GM12892 (cell line): ENCODE results near the gene CDC42SE2.
A peak's percentile ranks its signal among the peaks of the same experiment; 100 is the strongest.
"Not testable (repeated sequence)": the region's sequence is repeated elsewhere in the genome, so short reads cannot be mapped to it uniquely, and the experiment has no call there.

Experiments
- DNase-seq: peaks from one replicate; pipeline ENCODE4 v3.0.0; 2011; ENCODE audit not compliant: insufficient read length
- FAIRE-seq: peaks from 2 replicates; lab custom pipeline; 2011; peaks lifted over from hg19 to GRCh38; lab: Jason Lieb, UNC
- POLR2A ChIP-seq: IDR thresholded peaks from 2 replicates; pipeline ENCODE4 v1.6.1; 2011; ENCODE audit warnings: low read depth, low read length, control low read depth
- POLR2AphosphoS5 ChIP-seq: IDR thresholded peaks from 2 replicates; pipeline ENCODE4 v1.6.1; 2011; ENCODE audit warnings: low read depth, low read length, control low read depth
- TAF1 ChIP-seq: IDR thresholded peaks from 2 replicates; pipeline ENCODE4 v1.6.1; 2011; ENCODE audit warnings: low read depth, mild to moderate bottlenecking, control low read depth, low read length, borderline replicate concordance

Gene CDC42SE2

DNA sequence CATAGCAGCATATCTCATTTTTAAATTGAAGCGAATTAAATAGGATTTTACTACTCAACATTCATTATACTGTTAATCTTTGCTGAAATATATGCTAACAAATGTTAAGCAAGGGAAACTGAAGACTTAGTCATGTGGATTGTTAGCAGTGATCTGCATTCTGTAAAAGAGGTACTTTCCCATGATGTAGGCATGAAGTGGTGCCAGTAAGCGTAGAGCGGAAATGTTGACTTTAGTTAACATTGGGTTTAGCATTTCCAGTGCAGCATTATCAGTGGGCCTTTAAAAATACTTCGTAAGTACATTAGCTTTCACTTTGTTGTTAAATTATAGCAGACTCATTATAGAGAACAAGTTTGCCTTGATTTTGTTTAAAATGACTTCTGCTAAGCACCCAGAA lies 130.3 kb downstream of the CDC42SE2 start:
- FAIRE-seq (peak; percentile 92), DNase-seq (no peak)
- TF ChIP-seq POLR2AphosphoS5 (no peak), TAF1 (no peak), POLR2A (no peak)

DNA sequence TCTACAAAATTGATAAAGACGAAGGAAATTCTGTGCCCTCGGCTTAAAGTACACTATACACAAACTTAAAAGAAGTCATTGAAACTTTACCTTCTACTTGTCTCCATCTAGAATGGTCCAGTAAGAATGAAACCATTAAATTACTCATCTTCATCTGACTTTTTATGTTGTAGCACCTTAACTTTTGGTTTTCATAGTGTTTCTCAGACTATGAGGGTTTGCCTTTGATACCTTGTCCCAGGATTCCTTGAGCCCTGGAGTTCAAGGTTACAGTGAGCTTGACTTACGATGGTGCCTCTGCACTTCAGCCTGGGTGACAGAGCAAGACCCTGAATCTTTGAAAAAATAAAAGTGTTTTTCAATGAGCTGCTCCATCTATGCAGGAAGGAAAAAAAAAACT lies 132.2 kb downstream of the CDC42SE2 start:
- DNase-seq (no peak), FAIRE-seq (peak; percentile 79)
- TF ChIP-seq TAF1 (no peak), POLR2AphosphoS5 (0 out of 2 replicates have a peak, but pooled peaks have one; percentile 21)

DNA sequence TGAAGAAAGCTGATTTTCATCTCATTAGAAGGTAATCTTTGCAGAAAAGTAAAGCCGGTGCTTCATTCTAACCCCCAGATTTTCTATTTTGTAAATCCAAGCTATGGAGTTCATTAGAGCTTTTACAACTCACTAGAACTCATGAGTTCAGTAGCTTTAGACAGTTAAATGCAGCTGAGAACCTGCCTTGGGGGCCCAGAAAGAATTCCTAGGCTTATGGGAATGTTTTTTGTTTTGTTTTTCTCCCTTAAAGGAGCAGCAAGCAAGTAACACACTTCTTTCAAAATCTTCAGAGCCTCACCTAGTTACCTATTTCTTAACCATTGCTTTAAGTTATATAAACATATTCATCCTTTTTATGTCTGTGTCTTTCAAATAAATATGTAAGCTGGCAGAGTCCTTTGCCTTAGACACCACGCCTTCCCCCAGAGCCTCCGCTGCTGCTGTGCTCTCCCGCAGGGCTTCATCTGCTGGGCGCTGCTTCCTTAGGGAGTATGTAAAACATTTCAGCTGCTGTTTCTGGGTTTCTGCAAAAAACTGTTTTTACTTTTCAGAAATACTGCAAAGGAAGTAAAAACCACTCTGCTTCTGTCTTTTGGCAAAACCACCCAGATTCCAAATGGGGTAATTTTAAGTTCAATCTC lies 132.9 kb downstream of the CDC42SE2 start:
- TF ChIP-seq TAF1 (no peak), POLR2A (no peak), POLR2AphosphoS5 (no peak)
- FAIRE-seq, result no peak
- no peak for DNase-seq

DNA sequence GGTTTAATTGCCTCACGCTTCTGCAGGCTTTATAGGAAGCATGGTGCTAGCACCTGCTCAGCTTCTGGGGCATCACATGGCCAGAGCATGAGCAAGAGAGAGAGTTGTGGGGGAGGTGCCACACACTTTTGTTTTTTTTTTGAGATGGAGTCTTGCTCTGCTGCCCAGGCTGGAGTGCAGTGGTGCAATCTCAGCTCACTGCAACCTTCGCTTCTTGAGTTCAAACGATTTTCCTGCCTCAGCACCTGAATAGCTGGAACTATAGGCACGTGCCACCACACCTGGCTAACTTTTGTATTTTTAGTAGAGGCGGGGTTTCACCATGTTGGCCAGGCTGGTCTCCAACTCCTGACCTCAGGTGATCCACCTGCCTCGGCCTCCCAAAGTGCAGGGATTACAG lies 135.2 kb downstream of the CDC42SE2 start:
- not testable (repeated sequence) for FAIRE-seq, DNase-seq

DNA sequence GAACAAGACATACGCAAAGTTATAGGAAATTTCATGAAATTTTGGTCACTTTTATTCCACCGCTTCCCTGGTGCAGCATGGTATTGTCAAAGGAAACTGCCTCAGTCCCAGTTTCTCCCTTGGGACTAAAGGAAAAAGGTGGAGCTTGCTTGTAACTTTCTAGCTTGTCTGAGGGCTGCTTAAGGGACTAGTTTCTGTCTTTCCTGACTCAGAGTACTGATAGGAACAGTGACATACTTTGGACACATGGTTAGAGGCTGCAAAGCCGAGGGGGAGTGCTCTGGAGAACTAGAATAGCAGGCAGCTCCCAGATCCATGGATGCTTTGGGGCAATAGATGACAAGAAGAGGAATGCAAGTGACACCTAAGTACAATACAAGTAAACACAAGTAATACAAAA lies 136.7 kb downstream of the CDC42SE2 start:
- no peak for TF ChIP-seq TAF1
- no peak for TF ChIP-seq POLR2A
- no peak; the same call in 1 of the 2 replicates for TF ChIP-seq POLR2AphosphoS5
- DNase-seq, result no peak
- FAIRE-seq, result no peak

DNA sequence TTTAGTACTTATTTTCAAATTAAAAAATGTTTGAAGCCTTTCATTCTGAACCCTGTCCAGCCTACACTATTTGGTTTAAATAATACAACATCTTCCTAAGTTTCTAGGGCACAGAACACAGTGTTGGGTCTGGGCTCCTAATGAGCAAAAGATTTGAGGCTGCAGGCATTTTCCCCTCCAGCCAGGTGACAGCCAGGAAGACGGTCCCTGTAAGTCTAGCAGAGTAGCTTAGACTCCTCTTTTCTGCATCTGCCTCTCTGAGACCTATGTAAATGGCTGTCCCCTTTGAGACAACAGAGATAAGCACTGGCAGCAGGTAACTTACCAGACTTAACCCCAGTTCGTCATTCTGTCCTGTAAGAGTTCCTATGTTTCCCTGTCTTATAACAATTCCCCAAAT lies 141.8 kb downstream of the CDC42SE2 start:
- no peak for TF ChIP-seq TAF1
- TF ChIP-seq POLR2A, result 0 out of 2 replicates have a peak, but pooled peaks have one; percentile 15
- TF ChIP-seq POLR2AphosphoS5, result no peak
- FAIRE-seq (no peak), DNase-seq (no peak)

DNA sequence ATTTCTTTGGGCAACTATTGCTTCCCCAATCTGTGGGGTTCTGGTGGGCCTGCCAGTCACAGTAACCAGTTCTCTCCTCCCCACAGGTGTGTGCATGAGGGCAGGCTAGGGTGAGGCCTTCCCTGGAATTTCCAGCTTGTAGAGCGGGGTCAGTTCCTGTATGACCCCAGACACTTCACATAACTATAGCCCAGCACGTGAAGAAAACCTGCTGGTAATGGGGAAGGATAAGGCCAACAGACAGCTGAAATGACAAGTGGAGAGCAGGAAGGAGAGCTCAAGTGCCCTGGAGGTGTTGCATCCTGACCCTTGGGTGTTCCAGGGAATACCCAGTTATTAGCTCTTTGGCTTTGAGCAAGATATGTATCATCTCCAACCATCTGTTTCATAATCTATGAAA lies 142.2 kb downstream of the CDC42SE2 start:
- no peak for DNase-seq
- no peak for FAIRE-seq
- TF ChIP-seq TAF1 (no peak), POLR2A (no peak), POLR2AphosphoS5 (no peak)

DNA sequence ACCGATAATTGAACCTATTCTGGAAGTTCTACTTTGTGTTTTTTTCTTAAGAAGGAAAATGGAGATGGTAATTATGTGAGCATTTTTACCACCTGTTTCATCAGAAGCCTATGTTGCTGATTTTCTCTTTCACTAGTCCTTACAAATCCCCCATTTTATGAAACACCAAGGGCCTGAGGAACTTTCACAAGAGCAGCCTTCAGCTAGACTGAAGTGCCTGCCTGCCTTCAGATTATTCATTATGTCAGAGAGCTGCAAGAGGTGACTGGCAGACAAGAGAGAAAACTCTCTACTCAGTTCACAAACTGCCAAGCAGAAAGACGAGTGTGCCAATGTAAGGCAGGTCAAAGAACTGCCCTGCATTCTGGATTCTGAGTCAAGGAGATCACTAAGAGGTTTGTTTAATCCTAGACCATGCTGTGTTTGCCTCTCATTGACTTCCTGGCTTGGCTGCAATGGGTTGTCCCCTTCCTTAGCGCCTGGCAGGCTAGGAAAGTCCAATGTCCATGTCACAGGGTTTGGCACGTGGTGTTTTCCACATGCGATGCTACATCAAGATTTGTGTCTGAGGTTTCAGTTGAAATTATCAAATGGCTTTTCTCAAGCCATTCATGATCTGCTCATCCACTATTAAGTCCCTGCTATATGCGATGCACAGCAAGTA lies 143.3 kb downstream of the CDC42SE2 start:
- TF ChIP-seq TAF1 (no peak), POLR2A (no peak), POLR2AphosphoS5 (no peak)
- no peak for FAIRE-seq
- no peak for DNase-seq

DNA sequence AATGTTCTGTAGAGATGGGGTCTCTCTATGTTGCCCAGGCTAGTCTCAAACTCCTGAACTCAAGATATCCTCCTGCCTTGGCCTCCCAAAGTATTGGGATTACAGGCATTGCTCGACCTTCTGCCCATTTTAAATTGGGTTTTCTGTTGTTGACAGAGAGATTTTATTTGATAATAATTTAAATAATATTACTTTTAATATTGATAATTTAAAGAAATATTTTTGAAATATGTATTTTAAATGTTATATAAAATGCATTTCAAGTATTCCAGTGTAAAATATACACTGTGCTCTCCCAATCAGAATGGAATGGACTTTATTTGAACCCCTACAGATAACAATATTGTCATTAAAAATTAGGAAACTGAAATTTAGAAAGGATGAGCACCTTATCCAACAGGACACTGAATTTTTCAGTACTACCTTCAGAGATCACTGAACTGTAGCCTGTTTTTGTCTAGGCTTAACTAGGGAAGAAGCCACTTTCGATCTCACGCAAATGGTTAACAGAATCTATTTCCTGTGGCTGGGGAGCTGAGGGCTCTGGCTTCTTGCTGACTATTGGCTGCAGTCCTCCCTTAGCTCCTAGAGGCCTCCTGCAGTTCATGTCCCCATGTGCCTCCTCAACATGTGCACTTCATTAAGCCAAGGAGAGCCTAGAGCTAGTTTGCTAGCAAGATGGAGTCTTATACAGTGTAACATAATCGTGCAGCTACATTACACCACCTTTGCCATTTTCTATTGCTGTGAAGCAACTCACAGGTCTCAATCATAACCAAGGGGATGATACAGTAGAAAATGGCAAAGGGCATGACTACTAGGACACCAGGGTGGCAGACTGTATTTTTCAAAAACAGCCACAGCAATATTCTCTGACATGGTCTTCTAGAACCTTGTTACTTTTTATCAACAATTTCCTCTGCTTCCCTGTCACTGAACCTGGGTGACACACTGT lies 150.0 kb downstream of the CDC42SE2 start:
- peak; percentile 94 for FAIRE-seq
- TF ChIP-seq POLR2AphosphoS5 (no peak), POLR2A (no peak), TAF1 (no peak)
- DNase-seq, result no peak

DNA sequence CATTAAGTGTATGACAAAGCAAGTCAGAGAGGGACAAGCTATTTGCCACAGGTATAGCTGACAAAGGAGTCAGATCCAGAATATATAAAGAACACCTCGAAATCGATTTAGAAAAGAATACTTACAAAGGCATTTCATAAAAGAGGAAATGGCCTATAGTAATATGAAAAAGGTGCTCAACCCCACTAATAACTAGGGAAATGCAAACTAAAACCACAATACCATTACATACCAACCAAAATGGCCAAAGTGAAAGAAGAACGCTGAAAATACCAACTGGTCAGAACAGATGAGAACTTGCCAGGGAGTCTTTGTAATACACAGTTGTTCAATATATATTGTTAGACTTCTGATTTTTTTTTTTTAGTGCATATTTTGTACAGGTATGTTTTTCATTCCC lies 152.9 kb downstream of the CDC42SE2 start:
- no peak for TF ChIP-seq POLR2A
- TF ChIP-seq POLR2AphosphoS5, result no peak
- TF ChIP-seq TAF1, result no peak
- DNase-seq (no peak), FAIRE-seq (peak; percentile 51)

DNA sequence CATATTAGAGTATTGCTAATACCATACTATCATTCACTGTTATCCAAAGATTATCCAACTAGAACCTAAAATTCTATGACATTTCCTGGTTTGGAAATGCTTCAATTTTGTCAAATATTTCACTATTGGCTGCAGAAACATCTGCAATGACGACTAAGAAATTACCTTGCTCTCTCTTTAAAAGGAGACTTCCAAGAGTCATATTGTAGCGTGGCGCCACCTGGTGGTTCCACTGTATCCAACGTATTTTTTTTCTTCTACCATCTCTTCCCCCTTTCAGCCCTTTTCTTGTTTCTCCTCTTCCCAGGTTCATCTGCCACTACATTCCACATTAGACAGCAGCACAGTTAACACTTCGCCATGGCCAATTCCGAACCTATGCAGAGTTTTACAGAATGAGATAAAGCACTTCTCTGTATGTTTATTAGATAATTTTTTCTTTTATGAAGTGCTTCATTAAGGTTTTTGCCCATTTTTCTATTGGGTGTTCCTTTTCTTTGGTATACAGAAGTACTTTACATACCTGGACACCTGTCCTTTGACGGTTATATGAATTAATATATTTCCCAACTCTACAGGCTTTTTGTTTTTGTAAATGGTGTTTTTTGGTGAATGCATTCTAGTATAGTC lies 153.5 kb downstream of the CDC42SE2 start:
- DNase-seq (no peak), FAIRE-seq (peak; percentile 46)
- TF ChIP-seq TAF1, result no peak
- TF ChIP-seq POLR2AphosphoS5, result no peak
- TF ChIP-seq POLR2A, result no peak
